HCT116 (cell line): ENCODE results near the gene PXYLP1.
A peak's percentile ranks its signal among the peaks of the same experiment; 100 is the strongest.

Source experiments
- CBX3 ChIP-seq: IDR thresholded peaks from 2 replicates; pipeline ENCODE4 v1.6.1; 2012; ENCODE audit warnings: low read depth
- EZH2 ChIP-seq: fragments of 200-600 bp; sonication (generic); IDR thresholded peaks from 2 replicates; pipeline ENCODE4 v1.6.1; 2017; ENCODE audit warnings: antibody characterized with exemption, mixed run types
- POLR2A ChIP-seq: IDR thresholded peaks from 2 replicates; pipeline ENCODE4 v1.7.0; 2011; ENCODE audit warnings: borderline replicate concordance; ENCODE audit not compliant: insufficient read depth, insufficient read length; ENCODE audit errors: extremely low read depth
- TF ChIP-seq, protein P1 (sequence below), 3 experiments: fragments of 200-600 bp in 1 of 3; sonication (generic) in 1 of 3; IDR thresholded peaks in 2 of 3; conservative IDR thresholded peaks in 1 of 3; 2 replicates each; pipeline ENCODE4 v1.5.1; 2012 to 2017; ENCODE audit warnings: low read depth in 2 of 3, low read length in 2 of 3, antibody characterized with exemption in 1 of 3, borderline replicate concordance in 1 of 3, control low read depth in 1 of 3, mild to moderate bottlenecking in 1 of 3, mixed read lengths in 1 of 3, mixed run types in 1 of 3, moderate library complexity in 1 of 3; ENCODE audit not compliant: insufficient read depth in 1 of 3

GRCh38 chr3:141279077-141279967 lies 47.7 kb downstream of the PXYLP1 start:
- TF ChIP-seq, protein P1, sequence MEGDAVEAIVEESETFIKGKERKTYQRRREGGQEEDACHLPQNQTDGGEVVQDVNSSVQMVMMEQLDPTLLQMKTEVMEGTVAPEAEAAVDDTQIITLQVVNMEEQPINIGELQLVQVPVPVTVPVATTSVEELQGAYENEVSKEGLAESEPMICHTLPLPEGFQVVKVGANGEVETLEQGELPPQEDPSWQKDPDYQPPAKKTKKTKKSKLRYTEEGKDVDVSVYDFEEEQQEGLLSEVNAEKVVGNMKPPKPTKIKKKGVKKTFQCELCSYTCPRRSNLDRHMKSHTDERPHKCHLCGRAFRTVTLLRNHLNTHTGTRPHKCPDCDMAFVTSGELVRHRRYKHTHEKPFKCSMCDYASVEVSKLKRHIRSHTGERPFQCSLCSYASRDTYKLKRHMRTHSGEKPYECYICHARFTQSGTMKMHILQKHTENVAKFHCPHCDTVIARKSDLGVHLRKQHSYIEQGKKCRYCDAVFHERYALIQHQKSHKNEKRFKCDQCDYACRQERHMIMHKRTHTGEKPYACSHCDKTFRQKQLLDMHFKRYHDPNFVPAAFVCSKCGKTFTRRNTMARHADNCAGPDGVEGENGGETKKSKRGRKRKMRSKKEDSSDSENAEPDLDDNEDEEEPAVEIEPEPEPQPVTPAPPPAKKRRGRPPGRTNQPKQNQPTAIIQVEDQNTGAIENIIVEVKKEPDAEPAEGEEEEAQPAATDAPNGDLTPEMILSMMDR (IDR thresholded peaks at IDR 0.05 in 2 of 3, conservative IDR thresholded peaks at IDR 0.05 in 1 of 3; ENCODE audit: borderline replicate concordance in 1 of 3, insufficient read depth in 1 of 3, low read depth in 2 of 3, low read length in 2 of 3), result peak; percentile 48 to 67 (median 66); a peak in 5 of 6 replicates
- TF ChIP-seq CBX3 (no peak), EZH2 (no peak), POLR2A (no peak)
